ENCODE results near the gene CCNY.

Gene CCNY

GRCh38 chr10:35573796-35574195 lies 237.5 kb downstream of the CCNY start:
- TF ChIP-seq CTCF (IDR thresholded peaks at IDR 0.05) = no peak

GRCh38 chr10:35574924-35575352 lies 238.6 kb downstream of the CCNY start:
- no peak; the same call in 1 of the 2 replicates for TF ChIP-seq CTCF (IDR thresholded peaks at IDR 0.05)

- TF ChIP-seq CTCF (IDR thresholded peaks at IDR 0.05) = no peak
These were observed 239.3 kb downstream of the CCNY start for GRCh38 chr10:35575640-35576039.

- no peak for TF ChIP-seq CTCF (IDR thresholded peaks at IDR 0.05)
These were observed 240.4 kb downstream of the CCNY start for GRCh38 chr10:35576730-35577129.

GRCh38 chr10:35577926-35578617 lies 241.8 kb downstream of the CCNY start:
- TF ChIP-seq CTCF (IDR thresholded peaks at IDR 0.05) = no peak

GRCh38 chr10:35578618-35578956 lies 242.3 kb downstream of the CCNY start:
- TF ChIP-seq CTCF (IDR thresholded peaks at IDR 0.05) = no peak

GRCh38 chr10:35579116-35579515 lies 242.8 kb downstream of the CCNY start:
- TF ChIP-seq CTCF (IDR thresholded peaks at IDR 0.05) = no peak

All from LNCAP (cell line).